HG02840 (cell line): ENCODE data around the gene TTC39C.
"Not testable (repeated sequence)": the region's sequence is repeated elsewhere in the genome, so short reads cannot be mapped to it uniquely, and the experiment has no call there.

Experiments
- ATAC-seq: cut with Tn5 transposase; IDR thresholded peaks from one replicate; pipeline ENCODE4 v1.9.1; 2021; ENCODE audit warnings: mild to moderate bottlenecking, moderate library complexity, moderate number of reproducible peaks; ENCODE audit not compliant: unreplicated experiment, low FRiP score

Gene TTC39C

GRCh38 chr18:24074757-24075156 is 60.2 kb downstream of the TTC39C start:
- ATAC-seq = not testable (repeated sequence)

GRCh38 chr18:24075767-24076597 is 61.4 kb downstream of the TTC39C start:
- ATAC-seq = no peak

- ATAC-seq = no peak
These were observed 62.4 kb downstream of the TTC39C start for GRCh38 chr18:24076950-24077349.

- no peak for ATAC-seq
These were observed 63.8 kb downstream of the TTC39C start for GRCh38 chr18:24078391-24078790.

- ATAC-seq = no peak
These were observed 66.3 kb downstream of the TTC39C start for GRCh38 chr18:24080861-24081260.

- no peak for ATAC-seq
These were observed 69.0 kb downstream of the TTC39C start for GRCh38 chr18:24083550-24083949.

- ATAC-seq = no peak
These were observed 71.5 kb downstream of the TTC39C start for GRCh38 chr18:24086082-24086481.

- ATAC-seq = no peak
These were observed 74.5 kb downstream of the TTC39C start for GRCh38 chr18:24089076-24089475.

GRCh38 chr18:24089515-24090337 is 75.2 kb downstream of the TTC39C start:
- no peak for ATAC-seq

- no peak for ATAC-seq
These were observed 76.3 kb downstream of the TTC39C start for GRCh38 chr18:24090876-24091275.

GRCh38 chr18:24094561-24094960 is 80.0 kb downstream of the TTC39C start:
- no peak for ATAC-seq

GRCh38 chr18:24095976-24096375 is 81.4 kb downstream of the TTC39C start:
- ATAC-seq = no peak

- ATAC-seq = no peak
These were observed 88.9 kb downstream of the TTC39C start for GRCh38 chr18:24103320-24104021.

- no peak for ATAC-seq
These were observed 89.9 kb downstream of the TTC39C start for GRCh38 chr18:24104486-24104885.

GRCh38 chr18:24108641-24109040 is 94.1 kb downstream of the TTC39C start:
- no peak for ATAC-seq

- ATAC-seq = no peak
These were observed 97.4 kb downstream of the TTC39C start for GRCh38 chr18:24111936-24112335.

GRCh38 chr18:24112464-24112863 is 97.9 kb downstream of the TTC39C start:
- no peak for ATAC-seq

- no peak for ATAC-seq
These were observed 98.5 kb downstream of the TTC39C start for GRCh38 chr18:24112874-24113615.

- no peak for ATAC-seq
These were observed 100.5 kb downstream of the TTC39C start for GRCh38 chr18:24114924-24115549.

- no peak for ATAC-seq
These were observed 101.1 kb downstream of the TTC39C start for GRCh38 chr18:24115628-24116027.
